ENCODE measurements around the gene FGF19. TPM values are rescaled to one million over a fixed set of nuclear protein-coding genes. Genes with fewer than 3 reads are reported as not detected.

FGF19 gene
- total RNA-seq, 1 donor from 2014 or later, result not detected

- peaks cover 27% of the 10 kb centered on the region for H3K4me1 Mint-ChIP-seq (ENCODE audit: unreplicated experiment)
- H3K27me3 Mint-ChIP-seq (ENCODE audit: unreplicated experiment), result peaks cover 8% of the 10 kb centered on the region
- H3K9me3 Mint-ChIP-seq (ENCODE audit: unreplicated experiment), result no peaks in the 10 kb centered on the region
- no peak for DNase-seq (ENCODE audit: extremely low spot score, unreplicated experiment)
- peak overlapping the region; percentile 86 for H3K27ac Mint-ChIP-seq (ENCODE audit: unreplicated experiment)
- peak overlapping the region; percentile 95 for H3K4me3 Mint-ChIP-seq (ENCODE audit: unreplicated experiment)
- TF ChIP-seq CTCF (IDR thresholded peaks at IDR 0.05), result no peak
- peaks cover 13% of the 10 kb centered on the region for H3K36me3 Mint-ChIP-seq (ENCODE audit: unreplicated experiment)
Observed at GRCh38 chr11:69674267-69674885, 29.4 kb downstream of the FGF19 start.

GRCh38 chr11:69671734-69672465, 31.9 kb downstream of the FGF19 start:
- peaks cover 25% of the 10 kb centered on the region for H3K36me3 Mint-ChIP-seq (ENCODE audit: unreplicated experiment)
- H3K27me3 Mint-ChIP-seq (ENCODE audit: unreplicated experiment), result no peaks in the 10 kb centered on the region
- no peaks in the 10 kb centered on the region for H3K9me3 Mint-ChIP-seq (ENCODE audit: unreplicated experiment)

GRCh38 chr11:69670158-69670845, 33.5 kb downstream of the FGF19 start:
- Mint-ChIP-seq H3K9me3 (ENCODE audit: unreplicated experiment) (no peaks in the 10 kb centered on the region), H3K4me3 (ENCODE audit: unreplicated experiment) (no peak overlapping the region), H3K27me3 (ENCODE audit: unreplicated experiment) (no peaks in the 10 kb centered on the region), H3K27ac (ENCODE audit: unreplicated experiment) (peak overlapping the region; percentile 50), H3K4me1 (ENCODE audit: unreplicated experiment) (peaks cover 26% of the 10 kb centered on the region), H3K36me3 (ENCODE audit: unreplicated experiment) (peaks cover 25% of the 10 kb centered on the region)
- peak; percentile 95 for DNase-seq (ENCODE audit: extremely low spot score, unreplicated experiment)
- TF ChIP-seq CTCF (IDR thresholded peaks at IDR 0.05), result peak; percentile 97

More at GRCh38 chr11:69671734-69672465, 31.9 kb downstream of the FGF19 start:
- H3K4me1 Mint-ChIP-seq (ENCODE audit: unreplicated experiment), result peaks cover 27% of the 10 kb centered on the region
- no peak for DNase-seq (ENCODE audit: extremely low spot score, unreplicated experiment)
- TF ChIP-seq CTCF (IDR thresholded peaks at IDR 0.05), result no peak
- no peak overlapping the region for H3K27ac Mint-ChIP-seq (ENCODE audit: unreplicated experiment)
- H3K4me3 Mint-ChIP-seq (ENCODE audit: unreplicated experiment), result no peak overlapping the region

GRCh38 chr11:69669486-69669885, 34.3 kb downstream of the FGF19 start:
- Mint-ChIP-seq H3K27me3 (ENCODE audit: unreplicated experiment) (no peaks in the 10 kb centered on the region), H3K36me3 (ENCODE audit: unreplicated experiment) (peaks cover 26% of the 10 kb centered on the region), H3K27ac (ENCODE audit: unreplicated experiment) (no peak overlapping the region), H3K4me1 (ENCODE audit: unreplicated experiment) (peaks cover 21% of the 10 kb centered on the region), H3K4me3 (ENCODE audit: unreplicated experiment) (no peak overlapping the region), H3K9me3 (ENCODE audit: unreplicated experiment) (no peaks in the 10 kb centered on the region)
- TF ChIP-seq CTCF (IDR thresholded peaks at IDR 0.05), result no peak
- DNase-seq (ENCODE audit: extremely low spot score, unreplicated experiment), result no peak

All from osteocyte (in vitro differentiated cells).